HPDE6-E6E7 (cell line): Measurements from ENCODE around the gene MCEE.
"Not testable (repeated sequence)": the region's sequence is repeated elsewhere in the genome, so short reads cannot be mapped to it uniquely, and the experiment has no call there.

Experiments used
- DNase-seq: peaks from one replicate; pipeline ENCODE4 v3.0.0; 2011; ENCODE audit warnings: missing footprints; ENCODE audit errors: extremely low spot score

The MCEE gene

DNA sequence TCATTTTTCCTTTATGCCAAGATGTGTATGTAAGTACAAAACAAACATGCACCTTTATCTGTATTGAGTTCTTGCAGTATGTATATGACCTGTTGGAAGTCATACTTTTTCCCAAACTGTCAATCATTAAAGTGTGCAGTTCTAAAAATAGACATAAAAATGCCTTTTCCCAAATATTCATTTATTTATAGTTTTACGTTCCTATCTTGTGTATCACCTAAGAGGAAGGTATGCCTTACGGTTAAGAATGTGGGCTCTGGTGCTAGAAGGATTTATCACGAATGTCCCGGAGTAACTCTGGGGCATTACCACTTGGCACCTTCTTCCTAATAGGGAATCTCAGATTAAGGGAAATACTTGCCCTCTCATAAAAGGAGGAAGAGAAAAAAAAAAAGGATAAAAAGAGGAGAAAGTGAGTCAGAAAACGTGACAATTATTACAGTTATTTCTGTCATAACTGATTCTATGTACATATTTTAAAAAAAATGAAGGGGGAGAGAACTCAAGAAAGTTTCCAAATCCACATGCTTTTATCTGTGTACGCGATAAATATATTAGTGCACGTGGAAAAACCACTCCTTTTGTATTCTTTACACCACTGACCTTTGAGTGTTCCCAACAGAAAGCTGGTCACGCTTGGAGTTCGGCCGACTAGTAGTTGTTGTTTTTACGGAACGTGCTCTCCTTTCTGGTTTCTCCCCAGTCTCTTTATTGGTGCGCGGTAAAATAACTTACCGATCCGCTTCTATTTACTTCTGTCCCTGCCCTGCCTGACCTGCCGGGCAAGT is 721 bp downstream of the MCEE start:
- DNase-seq = no peak

DNA sequence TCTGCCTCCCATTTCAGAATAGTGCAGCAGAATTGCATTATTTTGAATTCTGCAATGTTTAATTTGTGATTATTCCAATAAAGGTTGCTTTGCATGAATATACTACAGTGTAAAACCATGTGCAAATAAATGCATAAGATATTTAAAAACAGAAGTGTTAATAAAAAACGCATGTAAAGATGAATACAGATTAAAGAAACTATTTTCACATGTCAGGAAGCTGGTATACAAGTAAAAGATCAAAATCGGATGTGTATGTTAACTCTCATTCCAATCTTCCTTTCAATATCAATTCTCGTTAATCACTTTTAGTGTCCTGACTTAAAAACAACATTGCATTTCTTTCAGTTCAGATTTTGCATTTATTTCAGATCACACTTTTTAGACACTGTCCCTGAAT is 3.1 kb downstream of the MCEE start:
- DNase-seq = no peak

DNA sequence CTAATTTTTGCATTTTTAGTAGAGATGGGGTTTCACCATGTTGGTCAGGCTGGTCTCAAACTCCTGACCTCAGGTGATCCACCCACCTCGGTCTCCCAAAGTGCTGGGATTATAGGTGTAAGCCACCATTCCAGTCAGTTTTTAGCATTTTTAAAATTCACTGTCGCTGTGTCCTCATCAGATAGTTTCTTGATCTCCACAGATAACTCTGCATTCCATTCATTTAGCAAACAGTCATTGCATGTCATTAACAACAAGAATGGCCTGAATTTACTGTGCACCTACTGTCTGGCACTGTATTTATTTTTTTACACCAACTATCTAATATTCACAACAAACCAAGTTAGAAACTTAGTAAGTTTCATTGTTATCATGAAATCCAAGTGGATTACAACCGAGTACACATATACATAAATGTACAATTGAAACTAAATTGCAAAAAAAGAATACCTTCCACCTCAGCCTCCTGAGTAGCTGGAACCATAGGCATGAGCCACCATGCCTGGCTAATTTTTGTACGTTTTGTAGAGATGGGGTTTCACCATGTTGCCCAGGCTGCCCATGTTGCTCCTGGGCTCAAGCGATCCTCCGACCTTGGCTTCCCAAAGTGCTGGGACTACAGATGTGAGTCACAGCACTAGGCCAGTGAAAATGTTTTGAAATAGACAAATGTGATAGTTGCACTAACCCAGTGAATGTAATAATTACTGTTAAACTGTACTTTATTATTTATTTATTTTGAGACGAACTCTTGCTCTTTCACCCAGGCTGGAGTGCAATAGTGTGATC is 4.3 kb downstream of the MCEE start:
- DNase-seq = no peak

DNA sequence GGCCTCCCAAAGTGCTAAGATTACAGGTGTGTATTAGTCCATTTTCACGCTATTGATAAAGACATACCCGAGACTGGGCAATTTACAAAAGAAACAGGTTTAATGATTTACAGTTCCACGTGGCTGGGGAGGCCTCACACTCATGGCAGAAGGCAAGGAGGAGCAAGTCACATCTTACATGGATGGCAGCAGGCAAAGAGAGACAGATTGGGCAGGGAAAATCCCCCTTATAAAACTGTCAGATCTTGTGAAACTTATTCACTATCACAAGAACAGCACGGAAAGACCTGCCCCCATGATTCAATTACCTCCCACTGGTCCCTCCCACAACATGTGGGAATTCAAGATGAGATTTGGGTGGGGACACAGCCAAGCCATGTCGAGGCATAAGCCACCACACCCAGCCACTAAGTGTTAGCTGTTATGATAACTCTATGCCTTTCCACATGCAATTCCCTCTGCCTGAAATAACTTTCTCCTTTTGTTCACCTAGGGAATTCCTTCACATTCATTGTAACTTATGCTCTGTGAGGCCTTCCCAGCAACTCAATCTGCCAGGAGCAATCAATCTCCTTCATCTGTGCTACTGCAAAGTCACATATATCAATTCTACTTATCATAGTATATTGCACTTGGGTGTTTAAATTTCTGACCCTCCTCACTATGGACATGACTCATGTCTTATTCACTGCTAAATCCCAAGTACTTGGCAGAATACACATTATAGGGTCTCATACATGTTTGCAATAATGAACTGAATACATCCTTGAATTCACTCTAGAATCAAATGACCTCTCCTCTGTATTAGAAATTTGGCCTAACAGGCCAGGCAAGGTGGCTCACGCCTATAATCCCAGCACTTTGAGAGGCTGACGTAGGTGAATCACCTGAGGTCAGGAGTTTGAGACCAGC is 7.4 kb downstream of the MCEE start:
- DNase-seq = no peak

DNA sequence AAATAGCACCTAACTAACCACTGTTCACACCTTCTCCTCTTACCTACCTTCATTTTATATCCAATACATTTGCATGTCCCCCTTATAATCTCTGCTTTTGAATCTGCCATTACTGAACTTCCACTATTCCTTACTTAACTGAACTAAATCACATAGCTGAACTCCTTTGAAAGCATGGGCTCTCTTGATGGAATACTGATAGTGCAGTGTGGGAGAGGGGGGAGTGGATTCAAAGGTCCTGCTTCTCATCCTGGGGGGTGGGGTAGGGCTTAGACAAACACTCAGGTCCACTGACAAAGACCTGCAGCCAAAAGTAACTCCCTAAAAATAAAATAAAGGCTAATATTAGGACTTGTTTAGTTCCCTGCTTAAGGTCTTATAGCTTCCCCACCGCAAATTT is 8.6 kb downstream of the MCEE start:
- no peak for DNase-seq

DNA sequence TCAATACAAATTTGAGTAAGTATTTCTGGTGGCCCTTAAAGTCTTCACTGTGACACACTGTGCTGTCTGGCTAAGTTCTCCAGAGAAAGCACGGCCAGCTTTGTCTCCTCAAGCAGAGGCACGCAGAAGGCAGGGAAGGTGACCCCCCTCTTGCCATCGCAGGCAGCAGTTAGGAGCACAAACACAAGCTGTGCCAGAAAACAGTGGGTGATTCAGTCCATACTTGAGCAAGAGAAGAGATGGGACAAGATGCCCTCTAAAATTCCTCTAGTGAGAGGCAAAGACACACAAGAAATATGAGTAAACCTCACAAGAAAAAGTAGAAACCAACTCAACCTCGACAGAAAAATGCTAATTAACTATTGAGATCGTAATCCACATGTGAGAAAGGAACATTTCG is 9.8 kb downstream of the MCEE start:
- DNase-seq = no peak

DNA sequence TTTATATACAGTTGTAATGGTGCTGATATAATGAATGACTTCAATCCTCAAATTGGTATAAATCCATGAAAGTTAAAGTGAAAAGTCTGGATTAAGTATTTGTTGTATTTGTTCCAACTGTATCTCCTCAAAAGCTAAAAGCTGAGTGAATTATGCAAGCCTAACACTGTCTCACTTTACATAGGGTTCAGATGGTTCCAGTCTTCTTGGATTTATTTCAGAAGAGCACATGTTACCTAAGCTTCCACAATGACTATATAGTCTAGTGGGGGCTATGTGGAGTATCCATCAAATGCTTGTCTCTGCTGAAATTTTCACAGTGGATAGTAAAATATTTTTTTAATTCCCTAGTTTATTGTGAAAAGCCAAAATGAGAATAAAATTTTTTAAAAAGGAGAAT is 13.0 kb downstream of the MCEE start:
- DNase-seq = no peak

DNA sequence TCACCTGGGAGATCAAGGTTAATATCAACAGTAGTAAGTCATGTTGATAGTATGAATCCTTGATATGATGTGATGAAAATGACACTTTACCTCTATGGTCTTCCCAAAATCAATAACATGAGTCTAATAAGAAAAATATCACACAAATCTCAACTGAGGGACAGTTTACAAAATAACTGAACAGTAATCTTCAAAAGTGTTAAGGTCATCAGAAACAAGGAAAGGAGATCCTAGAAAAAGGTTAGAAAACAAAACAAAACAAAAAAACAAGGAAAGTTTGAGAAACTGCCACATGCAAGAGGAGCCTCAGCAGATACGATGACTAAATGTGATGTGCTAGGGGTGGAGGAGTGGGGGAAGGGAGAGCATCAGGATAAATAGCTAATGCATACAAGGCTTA is 16.2 kb downstream of the MCEE start:
- no peak for DNase-seq

DNA sequence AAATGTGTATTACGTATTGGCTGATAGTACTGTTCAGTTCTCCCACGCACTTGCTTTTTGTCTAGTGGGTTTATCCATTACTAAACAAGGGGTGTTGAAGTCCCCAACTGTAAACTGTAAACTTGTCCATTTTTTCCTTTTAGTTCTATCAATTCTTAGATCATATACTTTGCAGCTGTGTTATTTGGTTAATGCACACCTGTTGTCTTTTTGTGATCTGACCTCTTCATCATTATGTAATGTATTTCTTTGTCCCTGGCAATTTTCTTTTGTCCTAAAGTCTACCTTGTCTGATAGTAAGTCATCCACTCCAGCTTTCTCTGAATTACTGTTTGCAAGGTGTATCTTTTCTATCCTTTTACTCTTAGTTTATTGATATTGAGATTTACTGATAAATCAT is 21.9 kb downstream of the MCEE start:
- no peak for DNase-seq

DNA sequence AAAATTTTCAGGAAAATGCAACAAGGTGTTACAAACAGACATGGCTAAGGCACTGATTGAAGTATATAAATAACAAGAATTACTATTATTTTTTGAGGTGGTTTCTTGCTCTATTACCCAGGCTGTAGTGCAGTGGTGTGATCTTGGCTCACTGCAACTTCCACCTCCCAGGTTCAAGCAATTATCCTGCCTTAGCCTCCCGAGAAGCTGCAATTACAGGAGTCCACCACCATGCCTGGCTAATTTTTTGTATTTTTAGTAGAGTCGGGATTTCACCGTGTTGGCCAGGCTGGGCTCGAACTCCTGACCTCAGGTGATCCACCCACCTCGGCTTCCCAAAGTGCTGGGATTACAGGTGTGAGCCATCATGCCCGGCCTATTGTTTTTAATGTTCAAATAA is 23.6 kb downstream of the MCEE start:
- DNase-seq = not testable (repeated sequence)

DNA sequence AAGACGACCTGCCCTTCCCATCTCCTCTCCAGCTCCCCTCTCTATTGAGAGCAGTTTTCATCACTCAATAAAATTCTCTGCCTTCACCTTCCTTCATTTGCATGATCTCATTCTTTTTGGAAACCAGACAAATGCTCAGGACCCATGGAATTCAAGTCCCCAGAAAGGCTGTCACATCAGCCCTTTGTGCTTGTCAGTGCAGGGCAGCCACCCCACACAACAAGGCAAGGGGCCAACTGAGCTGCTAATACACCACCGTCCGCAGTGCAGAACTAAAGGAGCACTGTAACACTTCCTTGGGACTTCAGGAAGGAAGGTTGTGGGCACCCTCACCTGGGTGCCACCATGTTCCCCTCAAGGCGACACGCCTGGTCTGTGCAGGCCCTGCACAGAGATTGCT is 26.2 kb downstream of the MCEE start:
- no peak for DNase-seq

DNA sequence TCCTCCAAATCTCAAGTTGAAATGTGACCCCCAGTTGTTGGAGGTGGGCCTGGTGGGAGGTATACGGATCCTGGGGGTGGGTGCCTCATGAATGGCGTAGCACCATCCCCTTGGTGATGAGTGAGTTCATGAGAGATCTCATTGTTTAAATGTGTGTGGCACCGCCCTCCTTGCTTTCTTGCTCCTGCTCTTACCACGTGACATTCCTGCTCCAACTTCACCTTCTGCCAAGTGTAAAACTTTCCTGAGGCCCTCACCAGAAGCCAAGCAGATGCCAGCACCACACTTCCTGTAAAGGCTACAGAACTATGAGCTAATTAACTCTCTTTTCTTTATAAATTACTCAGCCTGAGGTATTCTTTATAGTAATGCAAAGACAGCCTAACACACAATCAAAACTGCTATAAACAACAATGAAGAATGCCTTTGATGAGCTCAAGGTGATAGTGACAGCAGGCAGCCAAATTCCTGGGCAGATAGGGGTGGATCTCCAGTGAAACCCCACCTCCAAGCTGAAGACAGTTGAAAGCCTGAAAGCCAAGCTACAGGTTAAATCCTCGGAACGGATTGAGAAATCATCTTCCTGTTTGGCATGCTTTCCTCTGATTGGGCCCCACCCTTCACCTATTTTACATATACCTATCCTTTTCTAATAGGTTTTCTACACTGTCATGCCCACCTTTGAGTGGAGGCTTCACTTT is 26.9 kb downstream of the MCEE start:
- DNase-seq = no peak

DNA sequence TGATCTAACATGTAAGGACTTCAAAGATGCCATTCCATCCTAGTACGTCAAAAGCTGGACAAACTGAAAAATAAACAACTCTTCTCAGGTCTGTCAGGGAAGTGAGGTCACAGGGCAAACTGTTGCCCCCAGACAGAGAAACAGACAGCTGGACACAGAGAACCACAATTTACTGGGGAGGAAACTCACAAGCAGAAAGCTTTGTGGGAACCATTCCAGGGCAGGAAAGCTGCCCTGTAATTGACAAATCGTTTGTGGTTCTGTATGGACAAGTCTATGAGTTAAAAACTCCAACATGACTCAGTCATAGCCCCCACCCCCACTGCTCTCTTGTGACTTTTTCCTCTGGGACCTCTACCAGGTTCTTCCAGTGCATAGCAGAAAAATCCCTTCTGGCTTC is 28.4 kb downstream of the MCEE start:
- DNase-seq = no peak

DNA sequence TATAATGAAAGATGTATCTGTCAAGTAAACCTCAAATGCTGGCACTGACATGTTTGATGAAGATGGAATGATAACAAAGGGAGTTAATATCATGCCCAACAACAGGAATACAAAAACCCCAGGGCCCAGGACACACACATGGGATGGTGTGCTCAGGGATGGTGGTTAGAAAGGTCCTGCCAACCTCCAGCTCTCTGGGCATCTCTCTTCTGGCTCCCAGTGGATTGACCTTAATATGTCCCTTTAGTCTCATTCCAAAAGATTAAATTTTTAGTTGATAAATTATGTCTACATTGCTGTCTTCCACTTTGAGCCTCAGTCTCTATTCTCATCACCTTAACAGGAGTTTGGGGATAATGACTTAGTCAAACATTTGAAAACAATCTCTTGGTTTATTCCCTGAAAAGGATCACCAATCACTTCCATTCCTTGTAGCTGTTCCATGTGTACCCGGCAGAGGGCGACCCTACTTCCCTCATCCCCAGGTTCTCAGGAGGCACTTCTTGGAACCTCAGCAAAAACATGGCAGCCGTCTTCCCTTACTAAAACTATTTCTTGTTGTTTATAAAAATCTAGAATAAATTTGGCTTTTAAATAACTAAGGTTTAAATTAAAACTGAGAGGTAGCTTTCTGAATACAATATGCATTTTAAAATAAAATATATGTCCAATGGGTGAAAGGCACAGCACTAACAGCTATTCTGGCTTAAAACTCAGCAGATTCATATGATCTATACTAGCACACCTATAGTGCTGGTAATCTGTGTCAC is 29.6 kb downstream of the MCEE start:
- DNase-seq = peak; percentile 70

DNA sequence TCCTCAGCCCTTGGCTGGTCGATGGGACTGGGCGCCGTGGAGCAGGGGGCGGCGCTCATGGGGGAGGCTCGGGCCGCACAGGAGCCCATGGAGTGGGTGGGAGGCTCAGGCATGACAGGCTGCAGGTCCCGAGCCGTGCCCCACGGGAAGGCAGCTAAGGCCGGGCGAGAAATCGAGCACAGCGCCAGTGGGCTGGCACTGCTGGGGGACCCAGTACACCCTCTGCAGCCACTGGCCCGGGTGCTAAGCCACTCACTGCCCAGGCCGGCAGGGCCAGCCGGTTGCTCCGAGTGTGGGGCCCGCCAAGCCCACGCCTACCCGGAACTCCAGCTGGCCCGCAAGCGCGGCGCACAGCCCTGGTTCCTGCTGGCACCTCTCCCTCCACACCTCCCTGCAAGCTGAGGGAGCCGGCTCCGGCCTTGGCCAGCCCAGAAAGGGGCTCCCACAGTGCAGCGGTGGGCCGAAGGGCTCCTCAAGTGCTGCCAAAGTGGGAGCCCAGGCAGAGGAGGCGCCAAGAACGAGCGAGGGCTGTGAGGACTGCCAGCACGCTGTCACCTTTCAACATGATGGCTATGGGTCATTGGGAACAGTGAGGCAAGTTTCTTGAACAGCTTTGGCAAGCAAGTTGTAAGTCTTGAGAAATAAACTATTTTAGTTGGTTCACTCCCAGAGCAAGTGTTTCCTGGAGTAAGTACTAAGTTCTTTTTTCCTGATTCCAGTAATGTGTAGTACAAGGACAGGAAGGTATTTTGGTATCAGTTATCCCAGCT is 37.4 kb downstream of the MCEE start:
- DNase-seq = not testable (repeated sequence)

DNA sequence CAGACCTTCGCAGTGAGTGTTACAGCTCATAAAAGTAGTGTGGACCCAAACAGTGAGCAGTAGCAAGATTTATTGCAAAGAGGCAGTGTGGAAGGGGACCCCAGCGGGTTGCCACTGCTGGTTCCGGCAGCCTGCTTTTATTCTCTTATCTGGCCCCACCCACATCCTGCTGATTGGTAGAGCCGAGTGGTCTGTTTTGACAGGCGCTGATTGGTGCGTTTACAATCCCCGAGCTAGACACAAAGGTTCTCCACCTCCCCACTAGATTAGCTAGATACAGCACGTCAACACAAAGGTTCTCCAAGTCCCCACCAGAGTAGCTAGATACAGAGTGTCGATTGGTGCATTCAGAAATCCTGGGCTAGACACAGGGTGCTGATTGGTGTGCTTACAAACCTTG is 38.2 kb downstream of the MCEE start:
- not testable (repeated sequence) for DNase-seq

DNA sequence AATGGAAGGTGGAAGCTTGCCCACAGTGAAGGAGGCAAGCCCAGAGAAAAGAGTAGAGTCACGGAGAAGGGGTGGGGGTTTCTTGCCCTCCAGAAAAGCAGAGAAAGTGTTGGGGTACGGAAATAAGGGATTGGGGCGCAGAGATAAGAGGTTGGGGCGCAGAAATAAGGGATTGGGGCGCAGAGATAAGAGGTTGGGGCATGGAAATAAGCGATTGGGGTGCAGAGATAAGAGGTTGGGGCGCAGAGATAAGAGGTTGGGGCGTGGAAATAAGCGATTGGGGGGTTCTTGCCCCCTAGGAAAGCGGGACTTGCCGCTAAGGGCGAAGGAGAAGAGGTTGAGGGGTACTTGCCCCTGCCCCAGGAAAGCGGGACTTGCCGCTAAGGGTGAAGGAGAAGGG is 40.6 kb downstream of the MCEE start:
- DNase-seq = not testable (repeated sequence)

DNA sequence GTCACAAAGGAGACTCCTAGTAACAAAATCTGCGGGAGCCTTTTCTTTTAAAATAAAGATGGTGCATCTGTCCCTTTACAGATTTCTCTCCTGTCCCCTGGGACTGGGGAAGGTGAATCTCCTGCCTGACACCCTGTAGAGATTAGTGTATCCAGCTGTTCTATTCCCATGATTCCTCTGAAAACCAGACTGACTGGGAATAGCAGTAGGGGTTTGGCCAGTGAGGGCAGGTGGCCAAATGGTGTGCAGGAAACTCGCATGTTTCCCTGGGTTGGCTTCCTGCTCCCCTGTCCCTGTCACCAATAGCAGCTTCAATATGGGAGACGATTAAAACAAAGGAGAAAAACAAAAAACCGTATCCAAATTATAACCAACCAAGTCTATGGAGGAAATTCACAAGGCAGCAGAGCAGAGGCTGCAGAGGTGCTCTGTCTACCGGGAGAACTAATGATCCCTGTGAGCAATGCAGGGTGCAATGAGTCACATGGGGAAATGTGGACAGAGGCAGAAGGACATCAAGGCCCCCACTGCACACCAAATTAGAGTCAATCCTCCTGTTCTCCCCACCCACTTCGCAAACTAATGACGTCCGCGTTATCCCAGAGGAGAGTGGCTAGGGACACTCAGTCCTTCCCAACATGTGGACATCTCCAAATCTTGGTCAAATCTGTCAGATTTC is 44.6 kb downstream of the MCEE start:
- not testable (repeated sequence) for DNase-seq

DNA sequence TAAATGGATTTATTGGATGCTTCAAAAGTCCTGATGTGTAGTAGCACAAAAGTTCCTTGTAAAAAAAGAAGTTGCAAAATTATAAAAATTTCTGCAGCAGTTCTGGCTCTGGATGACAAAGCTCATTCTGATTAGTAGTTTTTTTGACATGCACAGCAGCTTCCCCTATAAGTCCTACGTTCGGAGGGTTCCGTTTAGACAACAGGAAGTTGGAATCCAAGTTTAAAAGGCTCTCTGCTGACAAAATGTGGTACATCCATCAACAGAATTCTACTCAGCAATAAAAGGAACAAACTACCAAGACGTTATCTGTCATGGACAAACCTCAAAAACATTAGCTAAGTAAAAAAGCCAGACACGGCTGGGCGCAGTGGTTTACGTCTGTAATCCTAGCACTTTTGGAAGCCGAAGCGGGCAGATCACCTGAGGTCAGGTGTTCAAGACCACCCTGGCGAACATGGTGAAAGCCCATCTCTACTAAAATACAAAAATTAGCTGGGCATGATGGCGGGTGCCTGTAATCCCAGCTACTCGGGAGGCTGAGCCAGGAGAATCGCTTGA is 46.2 kb downstream of the MCEE start:
- not testable (repeated sequence) for DNase-seq
